ENCODE data around the gene ZNF217. TPM values are rescaled to one million over a fixed set of nuclear protein-coding genes. Genes with fewer than 3 reads are reported as not detected.

ZNF217 gene
- total RNA-seq: 41.4 and 49.0 TPM in 2 replicates

GRCh38 chr20:53593466-53594007, at the start of gene ZNF217:
ZNF217 (minus strand) TSS chr20:53593839; CDS start chr20:53582826, 11,013 bp downstream.

Small RNA genes within 50 kb of the gene (small RNA-seq; reads per million reads assigned to genes)
- not detected for gene RF00019 (ENCODE audit: low replicate concordance)

Data from placental pericyte (primary cell).